ENCODE data around the gene B4GALNT4.

- TF ChIP-seq, protein P1, sequence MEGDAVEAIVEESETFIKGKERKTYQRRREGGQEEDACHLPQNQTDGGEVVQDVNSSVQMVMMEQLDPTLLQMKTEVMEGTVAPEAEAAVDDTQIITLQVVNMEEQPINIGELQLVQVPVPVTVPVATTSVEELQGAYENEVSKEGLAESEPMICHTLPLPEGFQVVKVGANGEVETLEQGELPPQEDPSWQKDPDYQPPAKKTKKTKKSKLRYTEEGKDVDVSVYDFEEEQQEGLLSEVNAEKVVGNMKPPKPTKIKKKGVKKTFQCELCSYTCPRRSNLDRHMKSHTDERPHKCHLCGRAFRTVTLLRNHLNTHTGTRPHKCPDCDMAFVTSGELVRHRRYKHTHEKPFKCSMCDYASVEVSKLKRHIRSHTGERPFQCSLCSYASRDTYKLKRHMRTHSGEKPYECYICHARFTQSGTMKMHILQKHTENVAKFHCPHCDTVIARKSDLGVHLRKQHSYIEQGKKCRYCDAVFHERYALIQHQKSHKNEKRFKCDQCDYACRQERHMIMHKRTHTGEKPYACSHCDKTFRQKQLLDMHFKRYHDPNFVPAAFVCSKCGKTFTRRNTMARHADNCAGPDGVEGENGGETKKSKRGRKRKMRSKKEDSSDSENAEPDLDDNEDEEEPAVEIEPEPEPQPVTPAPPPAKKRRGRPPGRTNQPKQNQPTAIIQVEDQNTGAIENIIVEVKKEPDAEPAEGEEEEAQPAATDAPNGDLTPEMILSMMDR (IDR thresholded peaks at IDR 0.05) = no peak
- no peak for TF ChIP-seq POLR2A (IDR thresholded peaks at IDR 0.05)
Observed at GRCh38 chr11:399731-400211, 30.5 kb downstream of the B4GALNT4 start.

All from uterus (tissue), 2 donors.